ENCODE results near the gene BCAR1.

The BCAR1 gene

DNA sequence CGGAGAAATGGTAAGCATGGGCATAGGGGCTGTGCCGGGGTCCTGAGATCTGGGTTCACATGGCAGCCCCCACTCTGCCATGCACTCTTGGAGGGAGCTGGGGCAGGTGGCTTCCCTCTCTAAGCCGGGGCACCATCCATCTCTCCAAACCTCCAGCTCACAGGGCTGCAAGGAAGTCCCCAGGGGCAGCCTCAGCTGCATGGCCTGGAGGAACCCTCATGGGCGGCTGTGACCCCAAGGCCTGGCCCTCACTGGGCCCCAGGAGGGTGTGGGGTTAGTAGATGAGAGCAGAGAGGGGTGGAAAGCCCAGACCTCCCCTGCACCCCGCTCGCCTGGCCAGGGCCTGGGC is 47.0 kb downstream of the BCAR1 start:
- in situ Hi-C loops (cut with HindIII; ENCODE audit: low sequenced_read_pairs), result no loop called here
- DNase-seq (ENCODE audit: low read depth, low spot score), result no peak
- H3K4me3 ChIP-seq (ENCODE audit: low read depth, low read length), result no peak overlapping the region
- TF ChIP-seq, protein P1, sequence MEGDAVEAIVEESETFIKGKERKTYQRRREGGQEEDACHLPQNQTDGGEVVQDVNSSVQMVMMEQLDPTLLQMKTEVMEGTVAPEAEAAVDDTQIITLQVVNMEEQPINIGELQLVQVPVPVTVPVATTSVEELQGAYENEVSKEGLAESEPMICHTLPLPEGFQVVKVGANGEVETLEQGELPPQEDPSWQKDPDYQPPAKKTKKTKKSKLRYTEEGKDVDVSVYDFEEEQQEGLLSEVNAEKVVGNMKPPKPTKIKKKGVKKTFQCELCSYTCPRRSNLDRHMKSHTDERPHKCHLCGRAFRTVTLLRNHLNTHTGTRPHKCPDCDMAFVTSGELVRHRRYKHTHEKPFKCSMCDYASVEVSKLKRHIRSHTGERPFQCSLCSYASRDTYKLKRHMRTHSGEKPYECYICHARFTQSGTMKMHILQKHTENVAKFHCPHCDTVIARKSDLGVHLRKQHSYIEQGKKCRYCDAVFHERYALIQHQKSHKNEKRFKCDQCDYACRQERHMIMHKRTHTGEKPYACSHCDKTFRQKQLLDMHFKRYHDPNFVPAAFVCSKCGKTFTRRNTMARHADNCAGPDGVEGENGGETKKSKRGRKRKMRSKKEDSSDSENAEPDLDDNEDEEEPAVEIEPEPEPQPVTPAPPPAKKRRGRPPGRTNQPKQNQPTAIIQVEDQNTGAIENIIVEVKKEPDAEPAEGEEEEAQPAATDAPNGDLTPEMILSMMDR (IDR thresholded peaks at IDR 0.05; ENCODE audit: low read depth, low read length), result no peak

DNA sequence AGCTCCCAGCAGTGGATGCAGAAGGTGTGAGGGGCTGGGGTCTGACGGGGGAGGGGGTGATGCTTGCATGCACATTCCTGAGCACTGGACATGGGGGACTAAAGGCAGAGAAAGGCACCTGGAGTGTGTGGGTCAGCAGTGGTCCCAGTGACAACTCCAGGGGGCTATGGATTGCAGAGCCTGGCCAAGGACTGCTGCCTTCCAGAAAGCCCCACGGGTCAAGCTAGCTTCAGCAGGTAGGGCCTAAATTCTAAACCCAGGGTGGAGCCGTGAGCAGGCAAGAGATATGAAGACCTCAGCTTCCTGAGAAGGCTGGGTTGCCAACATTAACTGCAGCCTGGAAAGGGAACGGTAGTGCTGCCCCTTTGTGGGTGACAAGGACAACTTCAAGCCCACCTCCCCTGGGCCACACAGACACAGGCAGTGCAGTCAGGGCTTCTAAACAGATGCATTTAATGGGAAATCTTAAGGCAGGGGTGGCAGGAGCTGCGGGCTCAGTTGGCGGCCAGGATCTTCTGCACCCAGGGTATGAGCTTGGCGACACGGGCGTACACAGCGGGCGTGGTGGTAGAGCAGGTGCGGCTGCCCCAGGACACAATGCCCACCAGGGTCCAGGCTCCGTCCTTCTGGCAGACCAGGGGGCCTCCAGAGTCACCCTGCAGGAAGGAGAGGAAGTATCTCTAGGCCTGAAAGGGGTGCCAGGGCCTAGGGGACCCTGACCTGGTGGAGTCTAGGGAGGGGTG is 47.6 kb downstream of the BCAR1 start:
- in situ Hi-C loops (cut with HindIII; ENCODE audit: low sequenced_read_pairs), result no loop called here
- H3K4me3 ChIP-seq (ENCODE audit: low read depth, low read length), result no peak overlapping the region
- TF ChIP-seq, protein P1 (IDR thresholded peaks at IDR 0.05; ENCODE audit: low read depth, low read length), result no peak
- no peak for DNase-seq (ENCODE audit: low read depth, low spot score)

DNA sequence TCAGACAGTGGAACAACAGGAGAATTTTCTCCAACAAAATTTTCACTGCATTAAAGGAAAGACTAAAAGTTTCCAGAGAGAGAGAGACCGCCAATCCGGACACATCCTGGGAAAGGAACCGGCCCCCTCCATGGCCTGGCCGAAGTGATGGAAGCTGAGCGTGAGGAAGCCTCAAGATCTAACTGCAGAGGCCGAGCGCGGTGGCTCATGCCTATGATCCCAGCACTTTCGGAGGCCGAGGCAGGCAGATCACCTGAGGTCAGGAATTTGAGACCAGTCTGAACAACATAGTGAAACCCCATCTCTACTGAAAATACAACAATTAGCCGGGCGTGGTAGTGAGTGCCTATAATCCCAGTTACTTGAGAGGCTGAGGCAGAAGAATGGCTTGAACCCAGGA is 48.3 kb downstream of the BCAR1 start:
- no peak overlapping the region for H3K4me3 ChIP-seq (ENCODE audit: low read depth, low read length)
- in situ Hi-C loops (cut with HindIII; ENCODE audit: low sequenced_read_pairs), result no loop called here
- DNase-seq (ENCODE audit: low read depth, low spot score), result no peak
- TF ChIP-seq, protein P1 (IDR thresholded peaks at IDR 0.05; ENCODE audit: low read depth, low read length), result no peak

DNA sequence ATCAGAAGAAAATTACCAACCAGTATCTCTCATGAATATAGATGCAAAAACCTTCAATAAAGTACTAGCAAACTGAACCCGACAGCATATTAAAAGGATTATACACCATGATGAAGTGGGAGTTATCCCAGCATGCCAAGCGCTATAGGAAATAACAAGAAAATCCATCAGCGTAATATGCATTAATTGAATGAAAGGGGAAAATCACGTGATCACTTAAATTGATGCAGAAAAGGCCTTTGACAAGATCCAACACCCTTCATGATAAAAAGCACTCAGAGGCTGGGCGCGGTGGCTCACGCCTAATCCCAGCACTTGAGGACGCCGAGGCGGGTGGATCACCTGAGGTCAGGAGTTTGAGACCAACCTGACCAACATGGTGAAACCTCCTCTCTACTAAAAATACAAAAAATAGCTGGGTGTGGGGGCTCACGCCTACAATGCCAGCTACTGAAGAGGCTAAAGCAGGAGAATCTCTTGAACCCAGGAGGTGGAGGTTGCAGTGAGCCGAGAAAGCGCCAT is 49.3 kb downstream of the BCAR1 start:
- H3K4me3 ChIP-seq (ENCODE audit: low read depth, low read length), result no peak overlapping the region
- no peak for DNase-seq (ENCODE audit: low read depth, low spot score)
- in situ Hi-C loops (cut with HindIII; ENCODE audit: low sequenced_read_pairs), result no loop called here
- TF ChIP-seq, protein P1 (IDR thresholded peaks at IDR 0.05; ENCODE audit: low read depth, low read length), result no peak

DNA sequence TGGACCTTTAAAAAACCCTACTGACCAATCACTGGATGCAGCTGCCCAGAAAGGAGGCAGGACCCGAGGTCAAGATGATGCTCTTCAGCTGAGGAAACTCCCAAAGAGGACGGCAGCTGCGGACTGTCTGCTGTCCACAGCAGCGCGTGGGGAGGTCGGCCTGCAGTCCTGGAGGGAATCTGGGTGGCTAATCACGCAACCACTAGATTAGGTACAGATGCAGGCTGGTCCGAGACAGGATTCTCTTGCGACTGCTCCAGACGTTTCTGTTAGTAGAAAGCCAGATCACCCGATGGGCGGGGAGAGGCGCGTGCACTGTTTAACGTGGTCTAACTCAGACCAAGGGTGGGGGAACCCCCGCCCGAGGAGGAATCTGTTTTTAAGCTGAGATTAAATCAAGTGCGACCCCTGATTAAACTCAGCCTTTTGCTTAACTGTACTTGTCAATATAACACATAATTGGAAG is 53.3 kb downstream of the BCAR1 start:
- in situ Hi-C loops (cut with HindIII; ENCODE audit: low sequenced_read_pairs), result no loop called here
- DNase-seq (ENCODE audit: low read depth, low spot score), result no peak
- TF ChIP-seq, protein P1 (IDR thresholded peaks at IDR 0.05; ENCODE audit: low read depth, low read length), result no peak
- no peak overlapping the region for H3K4me3 ChIP-seq (ENCODE audit: low read depth, low read length)

DNA sequence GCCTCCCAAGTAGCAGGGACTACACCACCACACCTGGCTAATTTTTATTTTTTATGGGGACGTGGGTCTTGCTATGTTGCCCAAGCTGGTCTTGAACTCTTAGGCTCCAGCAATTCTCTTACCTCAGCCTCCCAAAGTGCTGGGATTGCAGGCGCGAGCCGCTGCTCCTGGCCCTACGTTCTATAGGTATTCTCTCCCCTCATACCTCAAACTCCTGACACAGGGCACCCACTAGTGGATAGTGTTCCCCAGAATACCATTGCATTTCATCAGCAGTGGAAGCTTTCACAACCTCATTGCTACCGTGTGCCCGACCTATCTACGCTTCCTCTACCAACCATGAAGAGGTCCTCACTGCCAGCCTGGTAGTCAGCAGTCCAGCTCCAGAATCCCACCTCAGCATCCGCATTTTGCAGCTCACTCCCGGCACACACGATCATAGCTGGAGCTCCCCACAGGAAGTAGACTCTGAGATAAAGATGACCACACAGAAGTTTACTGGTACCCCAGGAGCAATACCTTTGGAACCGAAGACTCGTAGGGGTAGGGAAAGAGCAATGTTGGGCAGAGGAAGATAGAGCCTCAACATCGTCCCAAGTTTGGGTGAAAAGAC is 53.8 kb downstream of the BCAR1 start:
- TF ChIP-seq, protein P1 (IDR thresholded peaks at IDR 0.05; ENCODE audit: low read depth, low read length), result no peak
- in situ Hi-C loops (cut with HindIII; ENCODE audit: low sequenced_read_pairs), result no loop called here
- H3K4me3 ChIP-seq (ENCODE audit: low read depth, low read length), result no peak overlapping the region
- DNase-seq (ENCODE audit: low read depth, low spot score), result no peak

All from astrocyte of the spinal cord (primary cell).